ENCODE measurements around the gene ILK. TPM values are rescaled to one million over a fixed set of nuclear protein-coding genes. Genes with fewer than 3 reads are reported as not detected.

Gene ILK
- total and polyA plus RNA-seq, 3 donors from 2014 or later = 79.1 to 122 (median 109) TPM

DNA sequence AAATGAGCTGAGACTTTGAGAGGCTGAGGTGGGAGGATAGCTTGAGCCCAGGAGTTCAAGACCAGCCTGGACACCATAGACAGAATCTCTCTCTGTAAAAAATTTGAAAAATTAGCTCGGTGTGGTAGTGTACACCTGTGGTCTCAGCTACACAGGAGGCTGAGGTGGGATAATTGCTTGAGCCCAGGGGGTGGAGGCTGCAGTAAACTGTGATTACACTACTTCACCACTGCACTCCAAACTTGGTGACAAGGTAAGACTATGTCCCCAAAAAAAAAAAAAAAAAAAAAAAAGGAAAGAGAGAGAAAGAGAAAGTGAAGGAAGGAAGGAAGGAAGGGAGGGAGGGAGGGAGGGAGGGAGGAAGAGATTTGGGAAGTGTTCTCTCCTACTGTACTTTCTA is 25.4 kb upstream of the ILK start:
- no peak overlapping the region for H3K4me3 ChIP-seq
- 92 to 100% methylated on average over 1 of the region's 1 CpG for WGBS, 2 donors
- DNase-seq = no peak
- no peaks in the 10 kb centered on the region for H3K9me3 ChIP-seq
- no peaks in the 10 kb centered on the region for H3K4me1 ChIP-seq
- no peak overlapping the region for H3K27ac ChIP-seq
- intact Hi-C loops (cut with DNase I; ENCODE audit: low total_unique reads) = no loop called here
- no peaks in the 10 kb centered on the region for H3K27me3 ChIP-seq
- no peak for TF ChIP-seq POLR2A (IDR thresholded peaks at IDR 0.05)
- no peaks in the 10 kb centered on the region for H3K36me3 ChIP-seq (ENCODE audit: low read depth, missing control alignments)

GRCh38 chr11:6579681-6580080 is 23.9 kb upstream of the ILK start:
- TF ChIP-seq CTCF (IDR thresholded peaks at IDR 0.05) (no peak), POLR2A (IDR thresholded peaks at IDR 0.05) (no peak)
- H3K27me3 ChIP-seq = no peaks in the 10 kb centered on the region
- H3K36me3 ChIP-seq (ENCODE audit: low read depth, missing control alignments) = no peaks in the 10 kb centered on the region
- no peak for DNase-seq
- no peak overlapping the region for H3K4me3 ChIP-seq
- no peaks in the 10 kb centered on the region for H3K9me3 ChIP-seq
- H3K27ac ChIP-seq = no peak overlapping the region
- WGBS, 2 donors = 92 to 94% methylated on average over 2 of the region's 2 CpGs
- H3K4me1 ChIP-seq = no peaks in the 10 kb centered on the region
- intact Hi-C loops (cut with DNase I; ENCODE audit: low total_unique reads) = no loop called here

DNA sequence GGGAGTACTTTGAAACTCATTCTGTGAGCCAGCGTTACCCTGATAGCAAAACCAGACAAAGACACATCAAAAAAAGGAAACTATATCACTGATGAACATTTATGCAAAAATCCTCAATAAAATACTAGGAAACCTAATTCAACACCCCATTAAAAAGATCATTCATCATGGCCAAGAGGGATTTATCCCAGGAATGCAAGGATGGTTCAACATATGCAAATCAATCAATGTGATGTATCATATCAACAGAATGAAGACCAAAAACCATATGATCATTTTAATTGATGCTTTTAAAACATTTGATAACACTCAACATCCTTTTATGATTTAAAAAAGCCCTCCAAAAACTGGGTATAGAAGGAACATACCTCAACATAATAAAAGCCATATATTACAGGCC is 20.0 kb upstream of the ILK start:
- Histone ChIP-seq H3K27me3 (no peaks in the 10 kb centered on the region), H3K9me3 (no peaks in the 10 kb centered on the region), H3K4me1 (no peaks in the 10 kb centered on the region), H3K27ac (no peak overlapping the region), H3K36me3 (ENCODE audit: low read depth, missing control alignments) (no peaks in the 10 kb centered on the region), H3K4me3 (no peak overlapping the region)
- no peak for DNase-seq
- intact Hi-C loops (cut with DNase I; ENCODE audit: low total_unique reads) = no loop called here
- no peak for TF ChIP-seq POLR2A (IDR thresholded peaks at IDR 0.05)
- 95 to 98% methylated on average over 1 of the region's 1 CpG for WGBS, 2 donors

DNA sequence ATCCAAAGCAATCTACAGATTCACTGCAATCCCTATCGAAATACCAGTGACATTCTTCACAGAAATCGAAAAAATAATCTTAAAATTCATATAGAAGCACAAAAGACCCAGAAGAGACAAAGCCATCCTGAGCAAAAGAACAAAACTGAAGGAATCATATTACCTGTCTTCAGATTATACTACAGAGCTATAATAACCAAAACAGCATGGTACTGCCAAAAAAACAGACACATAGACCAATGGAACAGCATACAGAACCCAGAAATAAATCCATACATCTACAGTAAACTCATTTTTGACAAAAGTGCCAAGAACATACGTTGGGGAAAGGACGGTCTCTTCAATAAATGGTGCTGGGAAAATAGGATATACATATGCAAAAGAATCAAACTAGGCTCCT is 19.0 kb upstream of the ILK start:
- TF ChIP-seq CTCF (IDR thresholded peaks at IDR 0.05) (no peak), POLR2A (IDR thresholded peaks at IDR 0.05) (no peak)
- H3K4me1 ChIP-seq = no peaks in the 10 kb centered on the region
- DNase-seq = no peak
- H3K27me3 ChIP-seq = no peaks in the 10 kb centered on the region
- H3K4me3 ChIP-seq = no peak overlapping the region
- intact Hi-C loops (cut with DNase I; ENCODE audit: low total_unique reads) = no loop called here
- 94 to 95% methylated on average over 4 of the region's 4 CpGs for WGBS, 2 donors
- H3K36me3 ChIP-seq (ENCODE audit: low read depth, missing control alignments) = no peaks in the 10 kb centered on the region
- no peak overlapping the region for H3K27ac ChIP-seq
- H3K9me3 ChIP-seq = no peaks in the 10 kb centered on the region

DNA sequence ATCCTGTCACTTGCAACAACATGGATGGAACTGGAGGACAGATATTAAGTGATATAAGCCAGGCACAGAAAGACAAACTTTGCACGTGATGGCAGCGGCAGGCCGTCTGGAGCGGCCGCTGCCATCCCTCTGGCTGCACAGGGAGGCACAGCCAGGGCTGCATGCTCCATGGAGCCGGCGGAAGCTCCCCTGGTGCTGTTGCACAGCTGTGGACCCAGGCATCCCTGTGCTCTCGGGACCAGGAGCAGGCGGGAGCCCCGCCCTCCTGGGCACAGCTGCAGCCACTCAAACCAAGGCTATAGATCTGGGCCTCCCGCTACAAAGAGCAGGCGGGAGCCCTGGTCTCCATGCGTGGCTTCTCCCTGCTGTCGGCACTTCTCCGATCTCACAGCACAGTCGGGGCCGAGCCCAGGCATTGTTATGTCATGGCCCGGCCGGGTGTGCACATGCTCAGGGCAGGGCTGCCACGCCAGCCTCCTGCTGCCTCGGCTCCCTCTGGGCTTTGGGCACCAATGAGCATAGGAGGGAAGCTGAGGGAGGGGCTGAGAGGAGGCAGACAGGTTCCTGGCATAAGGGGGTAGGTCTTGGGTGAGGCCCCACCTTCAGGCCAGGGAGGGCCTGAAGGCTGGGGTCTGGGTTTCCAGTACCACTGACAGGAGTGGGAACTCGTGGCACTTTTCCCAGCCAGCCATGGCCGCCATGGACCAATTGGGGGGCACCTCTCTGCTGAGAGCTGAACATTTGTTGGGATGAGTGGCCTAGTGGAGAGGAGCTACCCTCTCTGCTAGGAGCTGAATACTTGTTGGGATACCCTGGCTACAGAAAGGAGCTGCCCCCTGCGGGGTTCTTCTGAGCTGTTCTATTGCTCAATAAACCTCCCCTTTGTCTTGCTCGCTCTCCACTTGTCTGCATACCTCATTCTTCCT is 16.9 kb upstream of the ILK start:
- Histone ChIP-seq H3K4me1 (no peaks in the 10 kb centered on the region), H3K27ac (no peak overlapping the region), H3K36me3 (ENCODE audit: low read depth, missing control alignments) (no peaks in the 10 kb centered on the region), H3K27me3 (no peaks in the 10 kb centered on the region), H3K4me3 (no peak overlapping the region), H3K9me3 (no peaks in the 10 kb centered on the region)
- WGBS, 2 donors = 67 to 74% methylated on average over 7 to 25 of the region's 25 CpGs
- intact Hi-C loops (cut with DNase I; ENCODE audit: low total_unique reads) = no loop called here
- no peak for TF ChIP-seq CTCF (IDR thresholded peaks at IDR 0.05)
- TF ChIP-seq POLR2A (IDR thresholded peaks at IDR 0.05) = no peak
- no peak for DNase-seq

All from testis (tissue), 3 donors.